HepG2 (cell line): Measurements from ENCODE around the gene ZNF764. TPM values are rescaled to one million over a fixed set of nuclear protein-coding genes. Genes with fewer than 3 reads are reported as not detected.

Experiments
- ARHGAP35 ChIP-seq: sonication (generic); formaldehyde crosslinking; IDR thresholded peaks from 2 replicates; pipeline ENCODE4 v1.9.0; 2022; ENCODE audit warnings: mild to moderate bottlenecking, inconsistent platforms, moderate library complexity, missing genetic modification reagents, borderline replicate concordance
- FLYWCH1 ChIP-seq: sonication (generic); formaldehyde crosslinking; IDR thresholded peaks from 2 replicates; pipeline ENCODE4 v1.8.1; 2023; ENCODE audit warnings: mild to moderate bottlenecking, missing genetic modification reagents
- HMGXB3 ChIP-seq: sonication (generic); formaldehyde crosslinking; IDR thresholded peaks from 2 replicates; pipeline ENCODE4 v1.4.0; 2020; ENCODE audit warnings: missing genetic modification reagents, borderline replicate concordance
- HOXA7 ChIP-seq: sonication (generic); formaldehyde crosslinking; IDR thresholded peaks from 2 replicates; pipeline ENCODE4 v1.8.1; 2022; ENCODE audit warnings: mild to moderate bottlenecking, missing genetic modification reagents, moderate library complexity
- HOXA9 ChIP-seq: sonication (generic); formaldehyde crosslinking; IDR thresholded peaks from 2 replicates; pipeline ENCODE4 v1.8.1; 2022; ENCODE audit warnings: missing genetic modification reagents, mild to moderate bottlenecking, moderate library complexity, borderline replicate concordance
- KMT2B ChIP-seq: IDR thresholded peaks from 2 replicates; pipeline ENCODE4 v1.6.1; 2016; ENCODE audit warnings: missing genetic modification reagents, missing compliant biosample characterization
- MEIS1 ChIP-seq: sonication (generic); formaldehyde crosslinking; IDR thresholded peaks from 2 replicates; pipeline ENCODE4 v1.9.0; 2021; ENCODE audit warnings: mild to moderate bottlenecking, missing genetic modification reagents, moderate library complexity, borderline replicate concordance
- NCOA2 ChIP-seq: sonication (generic); formaldehyde crosslinking; IDR thresholded peaks from 2 replicates; pipeline ENCODE4 v1.8.0; 2022; ENCODE audit warnings: inconsistent platforms
- NR2F1 ChIP-seq, 2 experiments: fragments of 450-650 bp in 1 of 2; formaldehyde crosslinking in 1 of 2; IDR thresholded peaks; 2 replicates each; pipeline versions ENCODE4 v1.5.0 to v1.6.1; 2016 to 2020; ENCODE audit warnings: mild to moderate bottlenecking in 1 of 2, missing compliant biosample characterization in 1 of 2, missing genetic modification reagents in 1 of 2, moderate library complexity in 1 of 2
- ZBTB20 ChIP-seq: sonication (generic); formaldehyde crosslinking; IDR thresholded peaks from 2 replicates; pipeline ENCODE4 v1.8.1; 2023; ENCODE audit warnings: missing genetic modification reagents, low read depth, mild to moderate bottlenecking, borderline replicate concordance
- ZBTB21 ChIP-seq: sonication (generic); formaldehyde crosslinking; IDR thresholded peaks from 2 replicates; pipeline ENCODE4 v1.4.0; 2020; ENCODE audit warnings: missing genetic modification reagents
- ZC3H4 ChIP-seq: sonication (generic); formaldehyde crosslinking; IDR thresholded peaks from 2 replicates; pipeline ENCODE4 v1.4.0; 2020; ENCODE audit warnings: missing genetic modification reagents, borderline replicate concordance
- ZNF101 ChIP-seq: sonication (generic); formaldehyde crosslinking; IDR thresholded peaks from 2 replicates; pipeline ENCODE4 v1.4.0; 2020; ENCODE audit warnings: mild to moderate bottlenecking, low read depth, missing genetic modification reagents, borderline replicate concordance
- ZNF329 ChIP-seq: sonication (generic); formaldehyde crosslinking; IDR thresholded peaks from 2 replicates; pipeline ENCODE4 v1.9.0; 2021; ENCODE audit warnings: low read depth, mild to moderate bottlenecking, missing genetic modification reagents
- ZNF333 ChIP-seq: sonication (generic); formaldehyde crosslinking; IDR thresholded peaks from 2 replicates; pipeline ENCODE4 v1.4.0; 2020; ENCODE audit warnings: mild to moderate bottlenecking, missing genetic modification reagents, borderline replicate concordance
- ZNF597 ChIP-seq: sonication (generic); formaldehyde crosslinking; IDR thresholded peaks from 2 replicates; pipeline ENCODE4 v1.5.0; 2020; ENCODE audit warnings: missing genetic modification reagents
- ZNF776 ChIP-seq: sonication (generic); formaldehyde crosslinking; IDR thresholded peaks from 2 replicates; pipeline ENCODE4 v1.4.0; 2020; ENCODE audit warnings: mild to moderate bottlenecking, missing genetic modification reagents
- polyA plus RNA-seq, 8 experiments: library from polyadenylated mRNA; depleted of rRNA in 3 of 8; stranded (reverse) in 7 of 8; unstranded in 1 of 8; fragments of >200 nt; fragmentation: Illumina TruSeq in 4 of 8; extraction: Trizol in 4 of 8; gene quantifications; 2 replicates each; pipeline versions ENCODE4 v1.2.1 to v1.2.3, GENCODE V29; 2011 to 2016; ENCODE audit warnings: low read depth in 4 of 8, missing spikeins in 1 of 8, mixed read lengths in 1 of 8; ENCODE audit not compliant: insufficient read depth in 1 of 8
- total RNA-seq, 5 experiments: library from RNA; depleted of rRNA; stranded (reverse); fragments of >200 nt; fragmentation: Illumina TruSeq; extraction: Trizol; gene quantifications; 2 replicates each; pipeline ENCODE4 v1.2.3, GENCODE V29; 2016; ENCODE audit warnings: low read depth in 1 of 5
- TF ChIP-seq, protein P1 (sequence below): sonication (generic); formaldehyde crosslinking; IDR thresholded peaks from 2 replicates; pipeline ENCODE4 v1.5.0; 2020; ENCODE audit warnings: missing genetic modification reagents, mild to moderate bottlenecking, borderline replicate concordance
- TF ChIP-seq, protein P2 (sequence below): sonication (generic); formaldehyde crosslinking; IDR thresholded peaks from 2 replicates; pipeline ENCODE4 v1.4.0; 2020; ENCODE audit warnings: mild to moderate bottlenecking, low read depth, missing genetic modification reagents

The ZNF764 gene
- total and polyA plus RNA-seq, 2 of the 13 experiments (the other 11 are each of a cell fraction or from before 2014, with no cell fraction given): 4.1 to 9.1 TPM

DNA sequence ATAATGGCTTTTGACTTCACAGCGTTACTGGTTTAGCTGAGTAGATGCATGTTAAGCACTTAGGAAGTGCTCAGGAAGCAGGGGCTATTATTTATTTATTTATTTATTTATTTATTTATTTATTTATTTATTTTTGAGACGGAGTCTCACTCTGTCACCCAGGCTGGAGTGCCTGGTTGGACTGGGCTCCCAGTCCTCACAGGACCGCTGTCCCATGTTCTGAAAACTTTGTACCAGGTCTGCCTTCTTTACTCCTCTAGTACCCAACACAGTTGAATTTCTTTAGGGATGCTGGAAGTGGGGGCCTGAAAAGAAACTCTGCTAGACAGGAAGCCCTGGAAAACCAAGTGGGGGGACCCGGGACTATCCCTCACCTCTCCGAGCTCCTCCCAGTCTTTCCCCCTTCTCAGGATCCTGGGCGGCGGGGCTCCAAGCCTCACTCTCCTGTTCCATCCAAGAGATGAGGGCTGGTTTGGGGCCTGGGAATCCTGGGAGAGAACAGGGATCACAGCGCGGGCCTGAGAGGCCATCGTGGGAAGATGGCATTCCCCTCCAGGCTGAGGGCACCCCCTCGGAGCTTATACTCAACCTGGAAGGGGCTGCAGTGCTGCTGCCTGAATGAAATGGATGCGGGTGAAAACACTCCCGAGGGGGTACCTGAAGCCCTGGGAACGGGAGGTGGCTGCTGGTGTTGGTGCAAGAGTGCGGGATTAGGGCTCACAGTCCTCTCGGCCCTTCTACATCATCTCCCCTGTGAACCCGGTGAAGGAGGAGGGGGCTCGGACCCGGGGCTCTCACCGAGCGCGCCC is 12.7 kb upstream of the ZNF764 start (continued):
- TF ChIP-seq, protein P1, sequence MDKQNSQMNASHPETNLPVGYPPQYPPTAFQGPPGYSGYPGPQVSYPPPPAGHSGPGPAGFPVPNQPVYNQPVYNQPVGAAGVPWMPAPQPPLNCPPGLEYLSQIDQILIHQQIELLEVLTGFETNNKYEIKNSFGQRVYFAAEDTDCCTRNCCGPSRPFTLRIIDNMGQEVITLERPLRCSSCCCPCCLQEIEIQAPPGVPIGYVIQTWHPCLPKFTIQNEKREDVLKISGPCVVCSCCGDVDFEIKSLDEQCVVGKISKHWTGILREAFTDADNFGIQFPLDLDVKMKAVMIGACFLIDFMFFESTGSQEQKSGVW (CRISPR knock-in tag): no peak; the same call in 1 of the 2 replicates
- TF ChIP-seq ARHGAP35: no peak
- TF ChIP-seq ZC3H4 (CRISPR knock-in tag): no peak
- no peak for TF ChIP-seq KMT2B
- TF ChIP-seq, protein P2, sequence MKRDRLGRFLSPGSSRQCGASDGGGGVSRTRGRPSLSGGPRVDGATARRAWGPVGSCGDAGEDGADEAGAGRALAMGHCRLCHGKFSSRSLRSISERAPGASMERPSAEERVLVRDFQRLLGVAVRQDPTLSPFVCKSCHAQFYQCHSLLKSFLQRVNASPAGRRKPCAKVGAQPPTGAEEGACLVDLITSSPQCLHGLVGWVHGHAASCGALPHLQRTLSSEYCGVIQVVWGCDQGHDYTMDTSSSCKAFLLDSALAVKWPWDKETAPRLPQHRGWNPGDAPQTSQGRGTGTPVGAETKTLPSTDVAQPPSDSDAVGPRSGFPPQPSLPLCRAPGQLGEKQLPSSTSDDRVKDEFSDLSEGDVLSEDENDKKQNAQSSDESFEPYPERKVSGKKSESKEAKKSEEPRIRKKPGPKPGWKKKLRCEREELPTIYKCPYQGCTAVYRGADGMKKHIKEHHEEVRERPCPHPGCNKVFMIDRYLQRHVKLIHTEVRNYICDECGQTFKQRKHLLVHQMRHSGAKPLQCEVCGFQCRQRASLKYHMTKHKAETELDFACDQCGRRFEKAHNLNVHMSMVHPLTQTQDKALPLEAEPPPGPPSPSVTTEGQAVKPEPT (CRISPR knock-in tag): no peak
- no peak for TF ChIP-seq ZNF329 (CRISPR knock-in tag)
- TF ChIP-seq ZNF101 (CRISPR knock-in tag): no peak
- no peak for TF ChIP-seq NCOA2 (CRISPR knock-in tag)
- no peak for TF ChIP-seq FLYWCH1 (CRISPR knock-in tag)
- no peak; the same call in 1 of the 2 replicates for TF ChIP-seq ZNF333
- no peak for TF ChIP-seq HOXA7 (CRISPR knock-in tag)
- no peak for TF ChIP-seq ZBTB20 (CRISPR knock-in tag)
- TF ChIP-seq ZNF776 (CRISPR knock-in tag): no peak
- no peak for TF ChIP-seq ZNF597 (CRISPR knock-in tag)
- no peak for TF ChIP-seq HMGXB3
- TF ChIP-seq ZBTB21 (CRISPR knock-in tag): no peak
- no peak for TF ChIP-seq NR2F1 (CRISPR knock-in tag; IDR thresholded peaks at IDR 0.05)
- TF ChIP-seq MEIS1 (CRISPR knock-in tag): no peak
- no peak for TF ChIP-seq HOXA9 (CRISPR knock-in tag)
